T1000 (cell line): ENCODE results near the gene PPFIA3.
"Not testable (repeated sequence)": the region's sequence is repeated elsewhere in the genome, so short reads cannot be mapped to it uniquely, and the experiment has no call there.

Experiments
- DNase-seq: peaks from one replicate; lab custom pipeline; 2025; ENCODE audit warnings: mixed read lengths; lab: John Stamatoyannopoulos, UW

Gene PPFIA3

DNA sequence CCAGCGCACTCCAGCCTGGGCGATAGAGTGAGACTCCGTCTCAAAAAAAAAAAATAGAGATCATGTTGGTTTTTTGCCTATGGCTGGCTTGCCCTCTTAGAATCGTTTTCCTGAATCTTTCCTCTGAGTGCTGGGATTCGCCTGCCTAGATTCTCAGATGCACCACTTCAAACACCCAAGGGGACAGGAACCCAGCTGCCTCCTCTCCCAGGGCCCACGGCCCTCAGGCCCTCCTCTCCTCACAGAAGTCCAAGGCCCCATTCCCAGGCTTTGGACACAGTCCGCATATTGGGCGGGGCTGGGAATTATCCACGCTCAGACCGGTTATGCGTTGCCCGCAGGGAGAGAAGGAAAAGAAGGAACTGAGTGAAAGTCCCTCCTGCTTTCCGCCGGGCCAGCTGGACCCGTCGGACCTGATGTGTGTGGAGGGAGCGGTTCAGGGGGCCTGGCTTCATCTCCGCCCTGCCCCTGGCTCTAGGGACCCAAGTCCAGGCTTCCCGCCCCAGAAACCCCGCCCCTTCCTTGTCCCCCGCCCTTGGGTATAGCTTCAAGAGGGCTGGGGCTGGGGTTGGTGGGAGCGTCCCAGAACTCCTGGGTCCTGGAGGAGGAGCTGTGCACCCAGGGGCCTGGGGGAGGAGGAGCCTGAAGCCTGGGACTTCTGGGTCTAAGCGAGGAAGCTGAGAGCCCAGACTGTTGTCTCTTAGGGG lies 5.8 kb downstream of the PPFIA3 start:
- DNase-seq: no peak

DNA sequence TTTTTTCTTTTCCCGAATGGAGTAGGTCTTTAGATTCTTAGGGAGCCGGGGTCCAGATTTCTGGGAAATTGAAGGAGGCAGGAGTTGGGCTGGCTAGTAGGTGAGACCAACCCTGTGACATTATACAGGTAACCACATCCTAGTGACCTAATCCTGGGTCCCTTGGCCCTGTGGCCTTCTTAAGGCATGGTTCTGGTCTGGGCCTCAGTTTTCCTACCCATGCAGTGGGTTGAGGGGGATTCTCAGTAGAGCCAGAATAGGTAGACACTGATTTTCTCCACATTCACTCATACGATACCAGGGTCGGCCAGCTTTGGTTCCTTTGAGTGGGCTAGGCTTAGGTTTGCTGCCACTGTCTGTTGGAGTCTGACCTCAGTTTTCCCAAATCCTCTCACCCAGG lies 7.2 kb downstream of the PPFIA3 start:
- DNase-seq: no peak

DNA sequence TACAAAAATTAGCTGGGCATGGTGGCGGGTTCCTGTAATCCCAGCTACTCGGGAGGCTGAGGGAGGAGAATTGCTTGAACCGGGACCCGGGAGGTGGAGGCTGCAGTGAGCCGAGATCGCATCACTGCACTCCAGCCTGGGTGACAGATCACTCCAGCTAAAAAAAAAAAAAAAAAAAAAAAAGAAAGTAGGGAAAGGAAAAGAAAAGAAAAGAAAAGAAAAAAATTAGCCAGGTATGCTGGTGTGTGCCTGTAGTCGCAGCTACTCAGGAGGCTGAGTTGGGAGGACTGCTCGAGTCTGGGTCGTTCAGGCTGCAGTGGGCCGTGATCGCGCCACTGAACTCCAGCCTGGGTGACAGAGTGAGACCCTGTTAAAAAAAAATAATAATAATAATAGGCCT lies 7.9 kb downstream of the PPFIA3 start:
- not testable (repeated sequence) for DNase-seq

DNA sequence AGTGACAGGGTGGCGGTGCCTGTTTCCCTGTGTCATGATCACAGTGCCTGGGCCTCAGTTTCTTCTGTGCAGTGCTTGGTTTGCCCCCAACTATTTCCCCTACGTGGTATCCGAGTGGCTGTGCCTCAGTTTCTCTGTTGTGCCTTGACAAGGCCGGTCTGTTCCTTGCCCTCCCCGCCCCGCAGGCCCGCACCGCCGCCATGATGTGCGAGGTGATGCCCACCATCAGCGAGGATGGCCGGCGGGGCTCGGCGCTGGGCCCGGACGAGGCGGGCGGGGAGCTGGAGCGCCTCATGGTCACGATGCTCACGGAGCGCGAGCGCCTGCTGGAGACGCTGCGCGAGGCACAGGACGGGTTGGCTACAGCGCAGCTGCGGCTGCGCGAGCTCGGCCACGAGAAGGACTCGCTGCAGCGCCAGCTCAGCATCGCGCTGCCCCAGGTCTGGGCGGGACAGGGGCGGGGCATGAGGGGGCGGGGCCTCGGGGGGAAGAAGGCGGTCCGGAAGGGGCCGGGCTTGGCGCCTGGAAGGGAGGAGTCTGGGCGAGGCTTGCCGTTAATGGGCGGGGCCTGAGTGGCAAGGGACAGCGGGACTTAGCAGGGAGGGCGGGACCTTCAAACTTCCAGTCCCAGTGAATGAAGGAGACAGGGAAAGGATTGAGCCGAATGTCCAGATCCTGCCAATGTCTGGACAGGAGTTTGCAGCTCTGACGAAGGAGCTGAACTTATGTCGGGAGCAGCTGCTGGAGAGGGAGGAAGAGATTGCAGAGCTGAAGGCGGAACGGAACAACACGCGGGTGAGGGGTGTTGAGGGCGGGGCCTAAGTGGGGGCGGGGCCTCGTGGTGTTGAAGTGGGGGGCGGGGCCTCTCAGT lies 8.6 kb downstream of the PPFIA3 start:
- peak; percentile 97 for DNase-seq

DNA sequence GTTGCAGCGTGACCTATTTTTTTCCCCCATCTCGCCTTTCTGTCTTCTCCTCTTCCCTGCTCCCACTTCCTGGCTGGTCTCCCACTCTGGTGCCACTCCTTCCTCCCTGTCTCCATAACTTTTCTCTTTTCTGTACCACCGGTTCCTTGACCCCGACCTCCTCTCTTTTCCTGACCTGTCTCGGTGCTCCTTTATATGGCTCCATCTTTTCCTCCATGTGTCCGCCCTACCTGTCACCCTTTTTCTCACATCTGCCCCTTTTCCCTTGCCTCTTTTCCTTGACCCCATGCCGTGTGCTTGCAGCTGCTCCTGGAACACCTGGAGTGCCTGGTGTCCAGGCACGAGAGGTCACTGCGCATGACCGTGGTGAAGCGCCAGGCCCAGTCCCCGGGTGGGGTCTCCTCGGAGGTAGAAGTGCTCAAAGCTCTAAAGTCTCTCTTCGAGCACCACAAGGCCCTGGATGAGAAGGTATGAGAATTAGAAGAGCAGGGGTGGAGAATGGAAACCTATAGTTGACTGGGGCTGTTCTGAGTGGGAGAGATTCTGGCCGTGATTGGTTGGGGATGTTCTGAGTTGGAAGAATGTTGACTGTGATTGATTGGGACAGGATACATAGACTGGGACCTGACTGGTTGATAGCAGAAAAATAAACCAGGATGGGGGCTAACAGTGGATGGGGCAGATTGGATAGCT lies 9.3 kb downstream of the PPFIA3 start:
- DNase-seq: no peak

DNA sequence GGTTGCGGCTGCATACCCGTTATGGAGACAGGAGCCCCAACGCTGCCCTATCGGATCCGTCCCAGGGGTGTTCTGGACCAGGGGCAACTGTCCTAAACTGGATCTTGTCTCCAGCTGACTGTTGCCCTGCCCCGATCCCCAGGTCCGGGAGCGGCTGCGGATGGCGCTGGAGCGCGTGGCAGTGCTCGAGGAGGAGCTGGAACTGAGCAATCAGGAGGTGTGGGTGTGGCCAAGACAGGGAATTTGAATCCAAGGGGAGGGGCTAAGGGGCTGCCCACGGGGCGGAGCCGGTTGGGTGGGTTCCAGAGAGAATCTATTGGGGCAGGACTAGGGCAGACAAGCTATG lies 9.9 kb downstream of the PPFIA3 start:
- no peak for DNase-seq

DNA sequence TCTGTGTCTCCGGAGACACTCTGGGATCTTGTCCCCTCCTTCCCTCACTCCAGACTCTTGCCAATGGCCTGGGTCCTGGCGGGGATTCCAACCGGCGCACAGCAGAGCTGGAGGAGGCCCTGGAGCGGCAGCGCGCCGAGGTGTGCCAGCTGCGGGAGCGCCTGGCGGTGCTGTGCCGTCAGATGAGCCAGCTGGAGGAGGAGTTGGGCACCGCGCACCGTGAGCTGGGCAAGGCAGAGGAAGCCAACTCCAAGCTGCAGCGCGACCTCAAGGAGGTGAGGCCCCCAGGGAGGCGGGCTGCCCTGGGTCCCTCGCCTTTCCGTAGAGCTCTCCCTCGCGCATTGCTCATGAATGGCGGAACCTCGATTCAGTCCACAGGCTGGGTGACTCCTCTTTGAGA lies 11.0 kb downstream of the PPFIA3 start:
- no peak for DNase-seq

DNA sequence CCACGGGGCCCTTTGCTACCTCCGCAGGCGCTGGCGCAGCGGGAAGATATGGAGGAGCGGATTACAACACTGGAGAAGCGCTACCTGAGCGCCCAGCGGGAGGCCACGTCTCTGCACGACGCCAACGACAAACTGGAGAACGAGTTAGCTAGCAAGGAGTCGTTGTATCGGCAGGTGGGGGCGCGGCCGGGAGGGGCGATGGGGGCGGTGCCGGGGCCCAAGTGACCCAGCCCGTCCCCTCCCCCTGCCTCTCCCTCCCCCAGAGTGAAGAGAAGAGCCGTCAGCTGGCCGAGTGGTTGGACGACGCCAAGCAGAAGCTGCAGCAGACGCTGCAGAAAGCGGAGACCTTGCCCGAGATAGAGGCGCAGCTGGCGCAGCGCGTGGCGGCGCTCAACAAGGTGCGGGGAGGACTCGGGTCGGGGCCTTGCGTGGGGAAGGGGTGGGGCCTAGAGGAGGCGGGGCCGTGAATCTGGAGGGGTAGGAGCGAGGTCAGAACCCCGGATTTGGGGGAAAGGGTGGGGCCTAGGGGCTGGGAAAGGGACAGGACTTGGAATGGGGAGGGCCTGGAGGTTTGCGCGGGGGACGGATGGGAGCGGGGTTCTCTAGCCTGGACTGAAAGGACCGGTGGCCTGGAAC lies 13.7 kb downstream of the PPFIA3 start:
- DNase-seq: no peak

DNA sequence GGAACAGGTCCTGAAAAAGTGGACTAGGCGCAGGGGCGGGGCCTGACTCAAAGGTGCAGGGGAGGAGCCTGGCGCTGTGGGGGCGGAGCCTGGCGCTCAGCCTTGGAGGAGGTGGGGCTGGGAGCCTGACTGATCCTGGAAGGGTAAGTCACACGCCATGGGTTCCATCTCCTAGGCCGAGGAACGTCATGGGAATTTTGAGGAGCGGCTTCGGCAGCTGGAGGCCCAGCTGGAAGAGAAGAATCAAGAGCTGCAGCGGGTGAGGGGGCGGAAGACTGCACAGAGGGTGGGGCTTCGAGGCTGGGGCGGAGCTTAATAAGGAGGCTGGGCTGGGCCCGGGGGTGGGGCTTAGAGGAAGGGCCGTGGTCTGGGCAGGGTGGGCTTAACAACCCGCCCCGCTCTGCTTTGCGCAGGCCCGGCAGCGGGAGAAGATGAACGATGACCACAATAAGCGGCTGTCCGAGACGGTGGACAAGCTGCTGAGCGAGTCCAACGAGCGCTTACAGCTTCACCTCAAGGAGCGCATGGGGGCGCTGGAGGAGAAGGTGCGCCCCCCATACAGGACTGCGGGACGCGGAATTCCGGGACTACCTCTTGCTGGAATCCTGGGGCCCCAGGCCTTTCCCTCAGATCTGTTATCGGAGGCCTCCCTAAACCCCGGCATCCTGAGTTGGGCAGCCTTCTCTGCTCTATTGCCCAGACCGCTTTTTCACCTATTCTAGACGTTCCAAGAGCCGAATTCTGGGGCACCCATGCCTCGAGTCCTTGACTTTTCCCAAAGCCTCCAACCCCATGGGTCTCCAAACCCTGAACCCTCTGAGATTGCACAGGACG lies 14.5 kb downstream of the PPFIA3 start:
- no peak for DNase-seq

DNA sequence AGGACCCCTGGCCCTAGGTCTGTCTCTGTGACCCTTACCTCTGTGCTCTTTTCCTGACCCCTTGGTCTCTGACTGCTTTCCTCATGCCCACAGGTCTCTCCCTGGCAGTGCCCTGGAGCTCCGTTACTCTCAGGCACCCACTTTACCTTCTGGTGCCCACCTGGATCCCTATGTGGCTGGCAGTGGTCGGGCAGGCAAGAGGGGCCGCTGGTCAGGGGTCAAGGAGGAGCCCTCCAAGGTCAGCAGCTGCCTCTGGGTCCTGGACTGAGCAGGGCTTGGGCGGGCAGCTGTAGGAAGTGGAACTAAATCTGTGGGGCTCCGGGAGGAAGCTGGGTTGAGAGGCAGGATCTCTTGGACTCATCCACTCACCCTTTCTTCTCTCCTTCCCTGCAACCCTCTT lies 16.3 kb downstream of the PPFIA3 start:
- DNase-seq: no peak

DNA sequence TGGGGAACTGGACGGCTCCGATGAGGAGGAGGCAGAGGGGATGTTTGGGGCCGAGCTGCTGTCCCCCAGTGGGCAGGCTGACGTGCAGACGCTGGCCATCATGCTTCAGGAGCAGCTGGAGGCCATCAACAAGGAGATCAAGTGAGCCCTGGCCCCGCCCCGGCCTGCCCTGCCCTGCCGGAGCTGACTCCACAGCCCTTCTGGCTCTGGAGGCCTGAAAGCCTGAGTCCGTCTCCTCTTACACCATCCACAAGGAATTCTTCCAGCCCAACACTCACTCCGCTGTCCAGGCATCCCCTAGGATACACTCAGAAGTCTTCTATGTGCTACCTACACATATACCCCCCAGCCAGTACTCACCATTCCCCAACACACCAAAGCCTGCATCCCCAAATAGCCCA lies 17.4 kb downstream of the PPFIA3 start:
- no peak for DNase-seq

DNA sequence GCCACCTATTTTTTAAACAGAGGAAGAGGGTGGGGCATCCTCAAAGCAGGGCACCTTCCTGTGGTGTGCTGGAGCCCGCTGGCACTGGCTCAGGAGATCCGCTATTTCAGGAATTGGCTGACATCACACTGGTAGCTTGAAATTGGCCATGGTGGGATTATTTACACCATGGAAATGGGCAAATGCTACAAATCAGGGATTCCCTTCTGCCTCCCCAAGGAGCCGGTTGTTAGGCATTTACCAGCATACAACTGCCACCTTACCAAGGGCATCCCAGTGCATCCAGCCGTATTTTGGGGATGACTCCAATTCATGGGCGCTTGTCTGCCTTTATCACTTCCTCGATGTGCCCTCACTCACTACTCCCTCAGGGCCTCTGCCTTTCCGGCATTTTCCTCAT lies 21.6 kb downstream of the PPFIA3 start:
- DNase-seq: no peak

DNA sequence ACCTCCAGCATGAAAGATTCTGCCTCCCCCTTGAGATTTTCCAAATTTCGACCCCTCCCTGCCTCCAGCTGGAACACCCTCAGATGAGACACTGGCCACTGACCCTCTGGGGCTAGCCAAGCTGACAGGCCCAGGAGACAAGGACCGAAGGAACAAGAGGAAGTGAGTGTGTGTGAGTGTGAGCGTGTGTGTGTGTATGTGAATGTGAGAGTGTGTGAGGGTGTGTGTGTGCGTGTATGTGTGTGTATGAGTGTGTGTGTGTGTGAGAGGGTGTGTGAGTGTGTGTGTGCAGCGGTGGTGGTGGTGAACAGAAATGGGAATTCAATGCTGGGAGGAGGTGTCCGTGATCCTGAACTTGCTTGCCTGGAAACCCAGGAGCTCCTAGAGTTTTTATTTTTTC lies 22.0 kb downstream of the PPFIA3 start:
- DNase-seq: no peak

DNA sequence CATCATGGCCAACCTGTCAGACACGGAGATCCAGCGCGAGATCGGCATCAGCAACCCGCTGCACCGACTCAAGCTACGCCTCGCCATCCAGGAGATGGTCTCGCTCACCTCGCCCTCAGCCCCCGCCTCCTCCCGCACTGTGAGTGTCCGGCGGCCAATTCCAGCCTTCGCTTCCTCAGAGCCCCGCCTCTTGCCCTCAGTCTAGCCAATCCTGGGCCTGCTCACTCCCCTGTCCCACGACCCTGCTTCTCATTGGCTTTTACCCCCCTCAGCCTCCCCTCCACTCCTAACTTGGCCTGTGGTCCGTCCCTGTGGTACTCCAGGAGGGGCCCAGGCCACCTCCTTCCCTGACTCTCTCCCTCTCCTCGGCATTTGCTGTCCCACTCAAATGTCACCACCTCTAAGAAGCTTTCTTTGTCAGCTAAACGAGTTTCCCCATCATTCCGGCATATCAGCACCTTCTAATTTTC lies 23.6 kb downstream of the PPFIA3 start:
- peak; percentile 86 for DNase-seq

DNA sequence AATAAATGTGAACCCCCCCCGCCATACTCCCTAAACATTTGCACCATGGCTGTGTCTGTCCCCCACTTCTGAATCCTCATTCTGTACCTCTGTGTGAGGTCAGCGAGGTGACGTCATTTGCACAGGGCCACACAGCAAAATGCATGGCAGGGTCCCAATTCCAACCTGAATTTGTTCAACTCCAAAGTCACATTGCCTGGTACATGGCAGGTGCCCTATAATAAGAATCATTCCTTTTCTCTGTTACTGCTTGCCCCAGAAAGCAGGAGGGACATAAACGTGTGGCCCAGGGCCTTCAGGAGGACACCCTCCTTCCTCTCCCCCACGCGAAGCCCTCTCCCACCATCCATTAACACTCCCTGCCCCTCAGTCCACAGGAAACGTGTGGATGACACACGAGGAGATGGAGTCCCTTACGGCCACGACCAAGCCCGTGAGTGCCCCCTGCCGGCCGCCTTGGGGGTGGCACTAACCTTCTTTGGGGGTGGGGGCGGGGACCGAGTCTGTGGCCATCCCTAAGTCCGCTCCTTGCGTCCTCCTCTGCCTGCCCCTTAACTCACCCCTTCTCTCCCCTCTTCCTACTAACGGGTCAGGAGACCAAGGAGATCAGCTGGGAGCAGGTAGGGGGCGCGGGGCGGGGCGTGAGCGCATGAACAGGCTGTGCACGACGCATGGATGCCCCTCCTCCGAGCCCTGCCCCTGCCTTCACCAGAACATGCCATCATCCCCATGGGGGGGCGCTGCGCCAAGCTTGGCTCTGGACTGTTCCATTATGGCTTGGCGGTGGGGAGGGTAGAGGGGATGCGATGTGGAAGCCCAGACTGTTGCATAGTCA lies 26.4 kb downstream of the PPFIA3 start:
- DNase-seq: peak; percentile 27

DNA sequence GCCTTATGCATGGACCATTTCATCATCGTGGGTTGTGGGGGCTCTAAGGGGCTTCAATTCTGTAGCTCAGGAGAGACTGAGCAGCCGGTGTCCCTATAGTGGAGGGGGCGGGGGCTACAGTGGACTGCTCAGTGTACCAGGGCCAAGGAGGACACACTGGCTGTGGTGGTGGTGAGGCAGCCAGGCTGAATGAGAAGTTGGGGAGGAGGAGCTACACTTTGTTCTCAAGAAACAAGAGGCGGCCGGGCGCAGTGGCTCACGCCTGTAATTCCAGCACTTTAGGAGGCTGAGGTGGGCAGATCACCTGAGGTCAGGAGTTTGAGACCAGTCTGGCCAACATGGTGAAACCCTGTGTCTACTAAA lies 27.0 kb downstream of the PPFIA3 start:
- DNase-seq: not testable (repeated sequence)

DNA sequence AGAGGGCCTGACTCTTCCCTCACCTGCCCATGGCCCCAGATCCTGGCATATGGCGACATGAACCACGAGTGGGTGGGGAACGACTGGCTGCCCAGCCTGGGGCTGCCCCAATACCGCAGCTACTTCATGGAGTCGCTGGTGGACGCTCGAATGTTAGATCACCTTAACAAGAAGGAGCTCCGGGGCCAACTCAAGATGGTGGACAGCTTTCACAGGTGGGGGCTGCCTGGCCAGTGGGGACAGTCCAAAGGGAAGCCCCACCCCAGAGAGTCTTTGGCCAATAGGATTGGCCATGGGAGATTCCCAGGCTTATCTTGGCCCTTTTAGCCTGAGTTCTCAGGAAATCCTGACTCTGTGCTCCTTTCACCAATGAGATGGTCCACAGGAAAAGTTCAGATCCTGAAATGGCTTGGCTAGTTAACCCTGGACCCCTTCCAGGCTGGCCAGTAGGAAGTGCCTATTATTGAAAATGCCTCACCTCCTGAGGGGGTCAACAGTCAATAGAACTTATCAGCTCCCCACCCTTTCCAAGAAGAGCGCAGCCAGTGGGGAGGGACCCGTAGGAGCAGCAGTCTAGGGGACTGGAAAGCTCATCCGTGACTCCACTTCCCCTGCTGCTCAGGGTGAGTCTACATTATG lies 28.8 kb downstream of the PPFIA3 start:
- DNase-seq: no peak

DNA sequence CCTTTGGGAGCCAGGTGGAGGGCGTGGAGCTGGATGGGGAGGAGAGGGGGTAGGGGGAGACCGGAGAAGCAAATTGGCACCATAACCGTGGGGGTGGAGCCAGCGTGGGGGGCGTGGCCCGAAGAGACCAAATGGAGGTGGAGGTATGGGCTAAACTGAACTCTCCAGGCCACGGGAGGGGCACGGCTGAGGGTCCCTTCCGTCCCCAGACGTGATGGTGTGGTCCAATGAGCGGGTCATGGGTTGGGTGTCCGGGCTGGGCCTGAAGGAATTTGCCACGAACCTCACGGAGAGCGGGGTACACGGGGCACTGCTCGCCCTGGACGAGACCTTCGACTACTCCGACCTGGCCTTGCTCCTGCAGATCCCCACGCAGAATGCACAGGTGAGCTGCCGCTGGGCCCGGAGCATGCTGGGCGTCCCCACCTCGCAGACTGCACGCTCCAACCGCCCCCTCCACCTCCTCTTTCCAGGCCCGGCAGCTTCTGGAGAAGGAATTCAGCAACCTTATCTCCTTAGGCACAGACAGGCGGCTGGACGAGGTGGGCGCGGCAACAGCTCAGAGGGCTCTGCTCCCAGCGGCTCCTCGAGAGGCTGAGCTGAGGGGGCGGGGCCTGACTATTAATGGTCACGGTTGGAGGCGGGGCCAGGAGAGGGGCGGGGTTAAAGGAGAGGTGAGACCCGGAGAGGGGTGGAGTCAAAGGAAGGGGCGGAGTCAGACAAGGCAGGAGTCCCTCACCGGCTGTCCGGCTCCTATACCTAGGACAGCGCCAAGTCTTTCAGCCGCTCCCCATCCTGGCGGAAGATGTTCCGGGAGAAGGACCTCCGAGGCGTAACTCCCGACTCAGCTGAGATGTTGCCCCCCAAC lies 29.7 kb downstream of the PPFIA3 start:
- peak; percentile 93 for DNase-seq

DNA sequence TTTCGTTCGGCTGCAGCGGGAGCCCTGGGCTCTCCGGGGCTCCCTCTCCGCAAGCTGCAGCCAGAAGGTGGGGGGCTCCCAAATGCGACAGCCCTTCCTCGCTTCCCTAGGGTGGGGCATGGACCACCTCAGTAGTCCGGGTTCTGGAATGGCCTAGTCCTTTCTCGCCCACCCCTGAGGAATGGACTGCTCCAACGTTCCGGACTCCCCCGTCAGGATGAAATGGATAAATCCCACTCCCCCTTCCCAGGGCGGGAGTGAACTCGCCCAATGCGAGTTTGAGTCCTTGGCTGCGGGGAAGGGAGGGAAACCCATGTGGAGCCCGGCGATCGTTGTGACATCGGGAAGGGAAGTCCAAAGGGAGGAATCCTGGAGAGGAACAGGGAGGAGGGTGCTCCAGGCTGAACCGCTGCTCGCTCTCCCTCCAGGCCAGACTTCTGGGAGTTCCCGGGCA lies 30.3 kb downstream of the PPFIA3 start:
- DNase-seq: peak; percentile 54
